Left ventricle myocardium superior (tissue), 1 donor: Measurements from ENCODE around the gene CSNK1G1. TPM values are rescaled to one million over a fixed set of nuclear protein-coding genes. Genes with fewer than 3 reads are reported as not detected.

ENCODE experiments used
- ATAC-seq: fragments of 200-7000 bp; cut with Tn5 transposase; one replicate; pipeline ENCODE4 v1.9.1; 2020; ENCODE audit warnings: mild to moderate bottlenecking, moderate library complexity
- DNase-seq: peaks from one replicate; pipeline ENCODE4 v3.0.0-alpha.2; 2020
- intact Hi-C: fragments of 100-400 bp; cut with micrococcal nuclease; formaldehyde crosslinking; loops from one replicate; pipeline ENCODE4 v1.11.0; 2022
- total RNA-seq: library from RNA; stranded (reverse); fragmentation: NEBNext Ultra II Directional; extraction: Animal tissue kit (Norgen Biotek cat#: 25700); gene quantifications from one replicate; pipeline ENCODE4 v1.2.1, GENCODE V29; 2021
- donor health status: DM: no; HTN: yes; CAD: no; lungs with severe emphysema.

The CSNK1G1 gene
- total RNA-seq, 1 donor from 2014 or later, result 8.2 TPM

DNA sequence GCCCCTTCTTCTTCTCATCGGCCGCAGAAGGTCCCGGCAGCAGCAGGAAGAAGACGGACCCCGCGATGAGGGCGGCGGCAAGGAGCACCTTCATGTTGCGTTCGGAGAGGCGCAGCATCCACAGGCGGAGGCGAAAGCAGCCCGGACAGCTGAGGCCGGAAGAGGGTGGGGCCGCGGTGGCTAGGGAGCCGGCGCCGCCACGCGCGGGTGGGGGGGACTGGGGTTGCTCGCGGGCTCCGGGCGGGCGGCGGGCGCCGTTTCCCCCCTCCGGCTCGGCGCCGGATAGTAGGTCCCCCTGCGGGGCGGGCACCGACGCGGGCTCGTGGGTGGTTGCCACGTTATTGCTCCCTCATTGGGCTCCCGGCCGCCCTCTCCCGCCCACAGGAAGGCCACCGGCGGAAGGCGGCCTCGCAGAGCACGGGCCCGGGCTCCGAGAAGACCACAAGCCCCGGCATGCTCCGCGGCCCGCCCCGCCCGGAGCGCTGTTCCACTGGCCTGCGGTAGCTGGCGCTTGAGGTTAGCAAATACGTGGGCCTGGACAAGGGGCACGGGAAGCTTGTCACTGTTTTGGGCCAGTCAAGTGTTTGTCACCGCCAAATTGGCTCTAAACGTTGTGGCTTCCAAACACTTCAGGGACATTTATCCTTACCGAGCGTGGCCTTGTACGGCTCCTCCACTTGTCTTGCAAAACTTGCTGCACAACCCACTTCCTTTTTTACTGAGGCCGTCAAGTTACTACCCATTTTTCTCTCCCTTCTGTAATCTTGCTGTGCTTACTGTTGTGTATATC, 192.9 kb downstream of the CSNK1G1 start, which contains the start of gene PPIB:
Gene PPIB, minus strand, starts transcription at position 154 of the 790 bp plus-strand sequence. Its CDS starts 36 bp downstream, at position 118.
- ATAC-seq, result peak; percentile 95
- DNase-seq, result peak; percentile 100
- intact Hi-C loops, result no loop called here

DNA sequence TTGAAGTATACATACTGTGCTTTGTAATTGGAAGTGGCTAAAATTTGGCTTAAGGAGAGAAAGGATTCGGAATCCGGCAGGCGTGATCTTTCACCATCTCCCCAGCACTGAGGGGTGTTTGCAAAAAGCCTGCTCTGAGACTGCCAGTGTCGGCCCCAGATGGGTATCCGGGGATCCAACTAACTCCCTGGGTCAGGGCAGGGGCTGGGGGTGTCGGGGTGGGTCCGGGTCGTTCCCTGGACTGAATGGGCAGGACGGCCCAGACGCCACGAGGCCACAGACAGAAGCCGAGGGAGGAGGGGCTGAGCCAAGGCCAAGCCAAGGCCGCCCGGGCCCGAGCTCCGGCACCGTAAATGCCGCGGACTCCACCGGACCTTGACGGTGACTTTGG, 193.5 kb downstream of the CSNK1G1 start:
- DNase-seq (no peak), ATAC-seq (peak; percentile 46)
- intact Hi-C loops, result no loop called here

DNA sequence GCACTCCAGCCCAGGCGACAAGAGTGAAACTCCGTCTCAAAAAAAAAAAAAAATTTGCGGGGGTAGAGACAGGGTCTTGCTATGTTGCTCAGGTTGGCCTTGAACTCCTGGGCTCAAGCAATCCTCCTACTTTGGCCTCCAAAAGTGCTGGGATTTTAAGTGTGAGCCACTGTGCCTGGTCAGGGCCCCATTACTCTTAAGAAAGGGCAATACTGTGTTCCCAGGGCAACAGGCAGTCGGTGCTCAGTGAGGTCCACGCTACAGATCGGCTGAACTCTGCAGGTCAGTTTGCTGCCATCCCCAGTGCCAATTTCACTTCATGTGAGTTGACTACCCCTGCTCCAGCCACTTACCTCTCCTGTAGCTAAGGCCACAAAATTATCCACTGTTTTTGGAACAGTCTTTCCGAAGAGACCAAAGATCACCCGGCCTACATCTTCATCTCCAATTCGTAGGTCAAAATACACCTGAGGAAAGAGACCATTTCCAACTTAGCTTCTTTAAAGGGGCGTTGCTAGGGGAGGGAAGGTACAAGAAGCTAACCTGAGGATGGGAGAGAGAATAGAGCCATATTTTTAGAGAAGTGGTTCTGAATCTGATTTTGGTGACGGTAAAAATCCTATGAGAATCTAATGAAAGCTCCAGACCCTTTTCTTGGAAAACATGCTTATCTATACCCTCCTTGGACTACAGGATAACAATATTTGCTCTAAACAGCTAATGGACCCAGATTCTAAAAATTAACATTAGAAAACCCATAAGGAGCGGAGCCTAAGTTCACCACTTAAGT, 194.1 kb downstream of the CSNK1G1 start:
- ATAC-seq (no peak), DNase-seq (no peak)
- intact Hi-C loops, result no loop called here

DNA sequence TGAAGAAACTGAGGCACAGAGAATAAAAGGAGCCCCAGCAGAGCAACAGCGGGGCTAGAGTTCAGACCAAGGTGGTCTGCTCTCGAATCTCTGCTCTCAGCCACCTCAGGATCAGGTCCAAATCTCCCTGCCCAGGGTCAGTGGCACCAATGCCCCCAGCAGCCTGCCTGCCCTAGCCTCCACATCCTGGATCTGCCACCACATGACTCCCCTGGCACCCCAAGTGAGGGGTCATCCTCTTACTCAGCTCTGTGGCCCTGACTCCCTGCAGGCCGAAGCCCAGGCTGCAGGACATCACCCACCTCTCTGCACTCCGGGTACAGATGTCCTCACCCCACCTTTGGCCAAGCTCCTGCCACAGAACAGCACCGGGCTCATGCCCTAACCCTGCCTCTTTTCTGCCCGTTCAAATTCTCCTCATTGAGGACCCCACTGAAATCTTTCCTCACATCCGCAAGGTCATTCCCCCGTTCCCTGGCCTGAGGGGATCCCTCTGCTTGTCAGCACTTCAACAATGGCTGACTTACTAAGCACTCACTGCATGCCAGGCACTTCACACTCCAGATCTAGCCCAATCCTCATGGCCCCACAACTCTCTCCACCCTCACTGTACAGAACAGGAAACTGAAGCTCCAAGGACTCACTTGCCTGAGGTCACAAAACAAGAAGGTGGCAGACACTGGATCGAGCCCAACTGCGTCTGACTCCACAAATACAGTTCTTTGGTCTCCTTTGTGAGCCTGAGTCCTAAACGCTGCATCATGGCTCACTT, 197.4 kb downstream of the CSNK1G1 start:
- DNase-seq (peak; percentile 53), ATAC-seq (peak; percentile 3)
- intact Hi-C loops, result no loop called here

DNA sequence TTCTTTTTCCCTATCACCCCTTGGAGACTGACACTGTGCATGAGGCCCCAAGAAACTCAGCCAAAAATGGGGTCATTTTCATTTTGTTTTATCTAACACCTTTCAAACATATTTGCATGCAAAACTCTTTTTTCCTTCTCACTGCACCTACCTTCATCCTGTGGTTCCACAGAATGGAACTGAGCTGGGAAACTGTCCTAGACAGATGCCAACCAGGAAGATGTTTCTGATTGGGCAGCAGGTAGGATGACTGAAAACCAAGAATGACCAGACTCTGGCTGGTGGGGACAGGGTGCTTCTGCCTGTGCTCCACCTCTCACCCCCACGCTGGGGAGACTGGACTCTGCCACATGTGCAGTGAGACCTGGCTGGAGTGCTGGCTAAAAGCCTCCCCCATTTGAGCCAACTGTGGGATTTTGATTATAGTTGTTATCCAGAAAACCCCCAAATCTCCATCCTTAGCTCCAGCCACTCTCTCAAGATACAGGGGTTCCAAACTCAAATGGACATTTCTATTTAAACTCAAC, 198.3 kb downstream of the CSNK1G1 start:
- intact Hi-C loops, result no loop called here
- no peak for DNase-seq
- ATAC-seq, result no peak

DNA sequence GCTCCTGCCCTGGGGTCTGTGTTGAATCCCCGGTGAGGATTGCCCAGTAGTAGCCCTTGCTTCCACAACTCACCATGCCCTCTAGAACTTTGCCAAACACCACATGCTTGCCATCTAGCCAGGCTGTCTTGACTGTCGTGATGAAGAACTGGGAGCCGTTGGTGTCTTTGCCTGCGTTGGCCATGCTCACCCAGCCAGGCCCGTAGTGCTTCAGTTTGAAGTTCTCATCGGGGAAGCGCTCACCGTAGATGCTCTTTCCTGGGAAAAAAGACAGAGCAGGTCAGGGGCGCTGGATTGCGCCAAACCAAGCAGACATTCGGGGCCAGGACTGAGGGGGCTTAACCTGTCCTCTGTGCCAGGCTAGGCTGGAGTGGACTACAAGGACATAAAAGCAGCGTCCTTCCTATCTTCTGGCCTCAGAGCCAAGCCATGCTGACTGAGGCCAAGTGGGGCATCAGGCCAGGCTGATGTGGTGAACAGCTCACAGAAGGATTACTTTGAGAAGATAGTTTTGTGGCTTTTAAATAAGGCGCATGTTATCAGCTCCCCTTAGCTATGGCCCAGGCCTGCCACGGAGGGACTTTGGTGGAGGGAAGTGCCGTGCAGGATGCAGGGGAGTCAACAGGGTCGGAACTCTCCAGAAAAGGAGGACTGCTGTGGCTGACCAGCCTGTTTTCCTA, 199.2 kb downstream of the CSNK1G1 start:
- intact Hi-C loops, result no loop called here
- DNase-seq, result peak; percentile 67
- peak; percentile 4 for ATAC-seq

DNA sequence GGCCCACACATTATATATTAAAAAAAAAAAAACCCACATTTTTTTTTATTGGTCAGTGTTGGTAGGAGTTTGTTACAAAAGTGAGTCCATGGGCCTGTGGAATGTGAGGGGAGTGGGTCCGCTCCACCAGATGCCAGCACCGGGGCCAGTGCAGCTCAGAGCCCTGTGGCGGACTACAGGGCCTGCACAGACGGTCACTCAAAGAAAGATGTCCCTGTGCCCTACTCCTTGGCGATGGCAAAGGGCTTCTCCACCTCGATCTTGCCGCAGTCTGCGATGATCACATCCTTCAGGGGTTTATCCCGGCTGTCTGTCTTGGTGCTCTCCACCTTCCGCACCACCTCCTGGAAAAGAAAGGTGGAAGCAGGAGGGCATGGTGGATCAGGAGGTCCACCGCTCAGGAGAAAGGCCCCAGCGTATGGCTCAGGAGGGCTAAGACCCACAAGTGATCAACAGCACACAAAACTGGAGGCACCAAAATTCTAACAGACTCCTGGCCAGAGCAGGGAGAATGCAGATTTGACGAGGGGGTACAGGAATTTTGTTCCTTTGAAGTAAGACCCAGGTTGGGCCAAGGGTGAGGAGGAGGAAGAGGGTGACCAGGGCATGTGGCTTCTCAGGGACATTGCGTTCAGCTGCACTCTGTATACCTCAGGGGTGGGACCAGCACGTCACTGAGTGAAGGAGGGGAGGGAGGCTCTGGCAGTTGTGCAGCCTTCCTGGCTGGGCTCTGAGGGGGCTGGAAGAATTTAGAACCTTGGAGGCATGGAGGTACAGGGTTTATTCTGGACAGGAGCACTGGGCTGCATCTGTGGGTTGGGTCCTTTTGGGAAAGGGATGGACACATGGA, 199.9 kb downstream of the CSNK1G1 start:
- no peak for ATAC-seq
- DNase-seq, result no peak
- intact Hi-C loops, result no loop called here

DNA sequence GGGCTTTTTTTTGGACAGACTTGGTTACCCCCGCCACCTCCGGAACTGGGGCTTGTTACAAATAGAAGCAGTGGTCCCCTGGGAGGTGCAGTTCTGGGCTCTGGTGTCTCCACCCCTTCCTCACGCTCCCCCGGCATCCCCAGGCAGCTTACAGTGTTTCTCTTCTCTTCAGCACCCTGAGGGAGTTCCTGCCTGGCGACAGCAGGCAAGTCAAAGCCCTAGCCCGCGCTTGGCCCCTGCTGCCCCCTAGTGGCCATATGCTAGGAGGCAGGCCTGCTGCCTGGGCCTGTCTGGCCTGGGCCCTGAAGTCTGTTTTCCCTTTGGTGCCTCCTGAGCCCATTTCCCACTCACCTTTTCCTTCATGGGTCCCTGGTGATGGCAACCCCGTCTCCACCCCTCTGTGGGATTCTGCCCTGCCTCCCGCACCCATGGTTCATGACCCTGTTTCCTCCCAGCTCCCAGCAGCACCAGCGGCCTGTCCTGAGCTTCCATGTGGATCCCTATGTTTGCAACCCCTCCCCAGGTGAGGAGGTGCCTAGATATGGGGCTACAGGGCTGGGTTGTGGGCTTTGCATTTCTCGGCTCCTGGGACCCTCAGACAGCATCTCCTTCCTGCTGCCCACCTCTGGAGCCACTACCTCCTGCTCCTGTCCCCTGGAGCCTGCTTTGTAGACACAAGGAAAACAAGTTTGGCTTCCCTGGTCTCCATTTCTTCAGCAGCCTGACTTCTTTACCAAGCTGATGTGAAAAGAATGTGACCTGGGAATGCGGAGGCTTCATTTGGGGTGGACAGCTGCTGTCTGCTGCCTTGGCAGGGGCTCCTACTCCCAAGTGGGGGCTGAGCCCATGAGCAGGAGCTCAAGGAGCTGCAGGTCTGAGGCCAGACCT, 202.2 kb downstream of the CSNK1G1 start:
- ATAC-seq (peak; percentile 80), DNase-seq (peak; percentile 94)
- intact Hi-C loops, result loop anchor here (5.0 kb wide), 1 partner anchor 56 kb away; the partner anchor contains the start of gene SNX1

DNA sequence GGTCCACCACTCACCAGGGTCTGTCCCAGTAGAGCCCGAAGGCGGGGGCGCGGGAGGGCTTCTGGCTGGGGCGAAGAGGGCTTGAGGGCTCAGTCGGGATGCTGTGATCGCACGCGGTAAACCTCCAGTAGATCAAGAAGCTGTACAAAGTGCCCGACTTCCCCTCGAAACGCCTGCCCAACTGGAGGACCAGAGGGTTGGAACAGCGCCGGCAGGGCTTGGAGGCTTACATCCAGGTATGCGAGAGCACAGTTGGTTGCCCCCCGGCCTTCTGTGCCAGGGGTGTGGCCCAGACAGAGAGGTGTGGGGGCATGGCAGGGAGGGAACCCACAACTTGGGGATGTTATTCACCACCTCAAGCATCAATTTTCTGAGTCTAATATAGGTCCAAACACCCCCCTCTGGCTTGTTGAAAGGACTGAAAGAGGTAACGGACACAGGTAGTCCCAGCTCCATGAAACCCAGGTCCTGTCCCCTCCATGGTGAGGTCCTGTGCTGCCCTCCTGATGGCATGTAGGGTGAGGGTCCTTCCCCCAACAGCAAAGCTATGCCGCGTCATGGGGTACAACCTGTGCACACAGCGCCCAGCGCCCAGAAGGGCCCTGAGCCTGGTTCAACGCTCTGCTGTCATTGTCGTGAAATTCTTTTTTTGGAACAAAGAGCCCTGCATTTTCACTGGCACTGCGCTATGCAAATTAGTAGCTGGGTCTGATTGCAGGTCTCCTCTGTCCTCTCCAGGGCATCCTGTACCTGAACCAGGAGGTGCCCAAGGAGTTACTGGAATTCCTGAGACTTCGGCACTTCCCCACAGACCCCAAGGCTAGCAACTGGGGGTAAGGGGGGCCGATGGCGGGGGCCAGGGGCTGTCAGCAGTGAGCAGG, 203.2 kb downstream of the CSNK1G1 start:
- ATAC-seq (no peak), DNase-seq (peak; percentile 57)
- intact Hi-C loops, result loop anchor here (5.0 kb wide), 1 partner anchor 55 kb away; the partner anchor contains the start of gene SNX1

DNA sequence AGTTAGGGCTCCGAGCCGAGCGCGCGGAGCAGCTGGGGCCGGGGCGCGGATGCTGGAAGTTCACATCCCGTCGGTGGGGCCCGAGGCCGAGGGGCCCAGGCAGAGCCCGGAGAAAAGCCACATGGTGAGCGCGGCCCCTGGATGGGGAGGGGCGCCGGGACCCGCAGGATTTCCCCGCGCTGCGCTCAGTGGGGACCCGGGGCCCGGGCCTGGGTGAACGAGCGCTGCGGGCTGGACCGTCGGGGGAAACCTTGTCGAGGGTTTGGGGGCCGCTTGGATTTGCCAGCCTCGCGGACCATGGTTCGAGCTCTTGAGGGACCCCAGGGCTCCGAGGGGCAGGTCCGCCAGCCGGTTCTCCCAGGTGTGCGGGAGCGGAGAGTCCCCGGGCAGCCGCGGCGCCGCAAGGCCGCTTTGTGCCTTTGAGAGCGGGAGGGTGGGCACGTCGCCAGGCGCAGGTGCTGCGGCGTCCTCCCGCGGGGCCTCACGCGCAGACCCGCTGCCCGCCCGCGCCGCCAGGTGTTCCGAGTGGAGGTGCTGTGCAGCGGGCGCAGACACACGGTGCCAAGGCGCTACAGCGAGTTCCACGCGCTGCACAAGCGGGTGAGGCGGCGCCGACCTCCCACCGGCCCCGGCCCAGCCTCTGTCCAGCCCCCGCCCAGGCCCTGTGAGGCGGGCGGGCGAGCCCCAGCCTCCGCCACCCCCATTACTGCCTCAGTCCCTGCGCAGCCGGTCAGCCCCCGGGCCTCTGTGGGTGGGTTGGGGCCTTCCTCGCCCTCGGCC, 204.1 kb downstream of the CSNK1G1 start, which contains the start of gene SNX22:
Gene SNX22, plus strand, starts transcription at position 5 of the 780 bp plus-strand sequence. Its CDS starts 45 bp downstream, at position 50.
- peak; percentile 0 for ATAC-seq
- intact Hi-C loops, result loop anchor here (5.0 kb wide), 1 partner anchor 55 kb away; the partner anchor contains the start of gene SNX1
- peak; percentile 64 for DNase-seq

DNA sequence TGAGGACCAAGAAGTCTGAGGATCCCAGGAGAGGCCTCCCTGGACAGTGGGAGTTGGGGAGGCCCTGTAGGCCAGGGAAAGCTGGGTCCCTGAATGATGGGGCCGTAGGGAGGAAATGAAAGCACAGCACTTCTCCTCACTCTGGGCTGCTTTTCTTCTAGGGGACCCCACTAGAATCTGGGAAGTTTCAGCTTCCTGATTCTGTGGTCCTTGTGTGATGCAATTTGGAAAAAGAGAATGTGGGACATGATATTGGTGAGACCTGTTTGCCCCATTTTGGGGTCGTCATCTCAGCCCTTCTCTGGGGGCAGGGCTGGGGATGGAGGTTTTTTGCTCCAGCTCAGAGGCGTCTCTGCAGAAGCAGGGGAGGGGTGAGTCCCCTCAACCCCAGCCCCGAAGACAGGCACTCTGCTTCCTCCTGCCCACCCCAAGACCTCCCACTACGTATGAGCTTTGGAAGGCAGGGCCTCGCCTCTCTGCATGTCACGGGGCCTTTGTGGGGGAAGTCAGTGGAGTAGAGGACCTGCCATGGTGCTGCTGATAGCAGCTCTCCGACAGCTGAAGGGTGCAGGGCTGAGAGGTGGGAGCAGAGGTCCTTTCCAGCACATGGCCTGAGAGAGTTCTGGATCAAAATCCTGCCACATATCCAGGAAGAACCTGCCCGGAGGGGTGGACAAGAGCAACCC, 205.9 kb downstream of the CSNK1G1 start:
- intact Hi-C loops, result loop anchor here (5.0 kb wide), 1 partner anchor 53 kb away; the partner anchor contains the start of gene SNX1
- ATAC-seq (no peak), DNase-seq (no peak)

DNA sequence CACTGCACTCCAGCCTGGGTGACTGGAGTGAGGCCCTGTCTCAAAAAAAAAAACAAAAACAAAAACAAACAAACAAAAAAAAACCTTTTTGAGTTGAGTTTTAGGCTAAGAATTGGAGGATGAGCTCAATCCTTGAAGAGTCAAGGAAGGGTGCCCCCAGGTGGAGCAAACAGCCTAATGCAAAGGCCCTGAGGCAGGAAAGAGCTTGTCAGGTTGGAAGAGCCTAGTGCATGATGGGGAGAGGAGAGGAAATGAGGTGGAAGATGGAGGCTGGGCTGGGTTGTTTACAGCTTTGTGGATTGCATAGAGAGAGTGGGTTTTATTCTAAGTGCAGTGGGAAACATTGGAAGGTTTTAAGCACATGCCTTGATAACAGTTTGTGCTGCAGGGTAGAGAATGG, 206.5 kb downstream of the CSNK1G1 start:
- ATAC-seq, result no peak
- intact Hi-C loops, result no loop called here
- DNase-seq, result no peak

DNA sequence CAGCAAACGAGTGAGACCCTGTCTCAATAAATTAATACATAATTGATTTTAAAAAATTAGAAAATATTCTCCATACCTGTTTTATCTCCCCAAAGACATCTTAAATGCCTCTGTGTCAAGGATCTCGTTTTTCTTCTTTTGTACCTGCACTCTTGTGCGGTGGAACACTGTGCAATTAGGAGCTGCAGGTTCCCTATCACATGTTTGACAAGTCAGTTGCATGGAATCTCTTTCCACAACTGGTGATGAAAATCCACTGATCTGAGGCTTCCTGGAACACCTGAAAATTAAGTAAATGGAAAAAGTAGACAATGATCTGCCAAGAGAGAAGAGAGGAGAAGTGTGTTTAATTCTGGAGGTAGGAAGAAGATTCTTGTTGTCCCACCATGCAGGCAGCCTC, 207.4 kb downstream of the CSNK1G1 start:
- intact Hi-C loops, result no loop called here
- DNase-seq (no peak), ATAC-seq (no peak)

DNA sequence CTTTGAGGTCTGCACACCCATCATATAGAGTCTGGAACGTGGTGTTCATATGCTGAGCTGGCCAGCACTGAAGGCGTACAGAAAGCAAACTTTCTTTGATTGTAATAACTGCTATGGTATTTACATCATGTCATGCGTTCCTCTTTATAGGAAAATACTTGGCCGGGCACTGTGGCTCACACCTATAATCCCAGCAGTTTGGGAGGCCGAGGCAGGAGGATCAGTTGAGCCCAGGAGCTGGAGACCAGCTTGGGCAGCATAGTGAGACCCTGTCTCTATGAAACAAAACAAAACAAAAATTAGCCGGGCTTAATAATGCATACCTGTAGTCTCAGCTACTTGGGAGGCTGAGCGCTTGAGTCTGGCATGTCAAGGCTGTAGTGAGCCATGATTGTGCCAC, 207.8 kb downstream of the CSNK1G1 start:
- intact Hi-C loops, result no loop called here
- no peak for ATAC-seq
- no peak for DNase-seq
